ENCODE measurements around the gene PURA.

- TF ChIP-seq CTCF (CRISPR knock-in tag; IDR thresholded peaks at IDR 0.05) (0 out of 2 replicates have a peak, but pooled peaks have one; percentile 12), ZKSCAN5 (CRISPR knock-in tag; IDR thresholded peaks at IDR 0.05) (no peak), MED1 (CRISPR knock-in tag; IDR thresholded peaks at IDR 0.05) (no peak), PHF8 (CRISPR knock-in tag; IDR thresholded peaks at IDR 0.05) (no peak), POLR2AphosphoS5 (IDR thresholded peaks at IDR 0.05; ENCODE audit: low read depth, low read length) (no peak), RNF2 (conservative IDR thresholded peaks at IDR 0.05; ENCODE audit: low read depth) (no peak)
- TF ChIP-seq, protein P1, sequence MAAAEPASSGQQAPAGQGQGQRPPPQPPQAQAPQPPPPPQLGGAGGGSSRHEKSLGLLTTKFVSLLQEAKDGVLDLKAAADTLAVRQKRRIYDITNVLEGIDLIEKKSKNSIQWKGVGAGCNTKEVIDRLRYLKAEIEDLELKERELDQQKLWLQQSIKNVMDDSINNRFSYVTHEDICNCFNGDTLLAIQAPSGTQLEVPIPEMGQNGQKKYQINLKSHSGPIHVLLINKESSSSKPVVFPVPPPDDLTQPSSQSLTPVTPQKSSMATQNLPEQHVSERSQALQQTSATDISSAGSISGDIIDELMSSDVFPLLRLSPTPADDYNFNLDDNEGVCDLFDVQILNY (CRISPR knock-in tag; conservative IDR thresholded peaks at IDR 0.05), result no peak
These were observed 4.5 kb downstream of the PURA start for GRCh38 chr5:140118302-140118936.
